Activated CD8-positive, alpha-beta memory T cell treated with anti-CD3 and anti-CD28 coated beads, Interleukin-2, amount 50 U/mL, for 24 hours (primary cell): Measurements from ENCODE around the gene LEKR1.

Source experiments
- DNase-seq: peaks from one replicate; pipeline ENCODE4 v3.0.0-alpha.2; 2020; ENCODE audit errors: extremely low read depth

The LEKR1 gene

GRCh38 chr3:157079676-157080369 is 253.7 kb downstream of the LEKR1 start:
- DNase-seq = no peak

GRCh38 chr3:157081626-157082210 is 255.6 kb downstream of the LEKR1 start:
- DNase-seq = peak; percentile 68

GRCh38 chr3:157082305-157082982 is 256.3 kb downstream of the LEKR1 start:
- DNase-seq = no peak

GRCh38 chr3:157083824-157084223 is 257.7 kb downstream of the LEKR1 start:
- no peak for DNase-seq

DNA sequence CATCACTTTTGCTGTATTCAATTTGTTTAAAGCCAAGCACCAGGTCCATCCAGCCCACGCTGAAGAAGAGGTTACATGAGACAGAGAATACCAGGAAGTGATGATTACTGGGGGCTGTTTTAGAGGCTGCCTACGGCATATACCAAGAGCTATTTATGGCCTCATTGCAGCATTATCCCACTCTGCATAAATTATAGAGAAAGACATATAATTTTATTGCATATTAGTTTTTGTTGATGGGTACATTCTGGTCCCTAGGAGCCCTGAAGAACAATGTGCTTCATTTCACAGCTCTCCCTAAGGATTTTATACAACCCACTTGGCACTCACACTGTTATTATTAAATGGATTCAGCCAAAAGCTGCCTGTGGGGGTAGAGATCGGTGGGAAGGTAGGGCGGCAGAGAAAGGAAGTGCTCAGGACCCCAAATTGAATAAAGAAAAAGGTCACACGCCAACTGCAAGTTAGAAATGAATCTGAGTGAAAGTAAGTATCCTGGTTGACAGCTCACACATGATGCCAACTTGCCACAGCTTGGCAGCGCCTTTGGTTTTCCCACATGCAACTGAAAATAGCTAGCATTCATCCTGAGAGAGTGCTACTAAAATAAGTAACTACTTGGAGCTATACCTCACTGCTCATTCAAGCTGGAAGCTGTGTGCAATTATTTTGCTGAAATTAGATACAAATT is 260.1 kb downstream of the LEKR1 start:
- DNase-seq = no peak

DNA sequence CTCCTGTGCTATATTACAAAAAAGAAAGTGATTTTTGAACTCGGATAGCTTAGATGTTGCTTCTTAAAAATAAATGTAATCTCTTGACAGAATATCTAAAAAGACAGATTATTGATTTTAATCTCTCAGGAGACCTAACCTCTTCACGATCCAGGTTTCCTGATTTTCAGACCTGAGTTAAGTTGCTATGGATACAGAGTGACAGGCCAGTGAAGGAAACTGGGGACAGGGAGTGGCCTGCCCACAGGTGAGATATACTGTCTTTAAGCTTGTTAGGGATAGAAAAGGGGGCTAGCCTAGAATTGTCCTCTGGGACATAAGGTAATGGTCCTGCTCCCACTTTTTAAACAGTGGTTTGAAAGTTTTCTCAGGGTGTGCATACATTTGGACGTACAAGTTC is 260.6 kb downstream of the LEKR1 start:
- DNase-seq = no peak

DNA sequence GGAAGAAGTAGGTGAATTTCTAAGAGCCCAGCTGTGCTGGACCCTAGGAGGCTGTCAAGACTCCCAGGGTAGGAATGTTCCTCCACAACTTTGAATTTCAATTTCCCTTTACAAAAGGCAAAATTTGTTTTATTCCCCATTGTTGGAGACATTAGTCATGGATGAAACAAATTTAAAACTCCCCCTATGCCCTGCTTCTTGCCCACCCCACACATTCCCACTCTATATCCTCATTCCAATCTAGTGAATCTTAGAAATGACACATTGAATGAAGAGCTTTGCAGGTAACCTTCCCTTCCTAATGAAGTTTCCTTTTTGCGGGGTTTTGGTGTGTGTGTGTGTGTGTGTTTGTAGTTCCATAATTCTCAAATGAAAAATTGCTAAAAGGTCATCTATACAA is 261.2 kb downstream of the LEKR1 start:
- DNase-seq = no peak

GRCh38 chr3:157087780-157088600 is 261.8 kb downstream of the LEKR1 start:
- DNase-seq = no peak

DNA sequence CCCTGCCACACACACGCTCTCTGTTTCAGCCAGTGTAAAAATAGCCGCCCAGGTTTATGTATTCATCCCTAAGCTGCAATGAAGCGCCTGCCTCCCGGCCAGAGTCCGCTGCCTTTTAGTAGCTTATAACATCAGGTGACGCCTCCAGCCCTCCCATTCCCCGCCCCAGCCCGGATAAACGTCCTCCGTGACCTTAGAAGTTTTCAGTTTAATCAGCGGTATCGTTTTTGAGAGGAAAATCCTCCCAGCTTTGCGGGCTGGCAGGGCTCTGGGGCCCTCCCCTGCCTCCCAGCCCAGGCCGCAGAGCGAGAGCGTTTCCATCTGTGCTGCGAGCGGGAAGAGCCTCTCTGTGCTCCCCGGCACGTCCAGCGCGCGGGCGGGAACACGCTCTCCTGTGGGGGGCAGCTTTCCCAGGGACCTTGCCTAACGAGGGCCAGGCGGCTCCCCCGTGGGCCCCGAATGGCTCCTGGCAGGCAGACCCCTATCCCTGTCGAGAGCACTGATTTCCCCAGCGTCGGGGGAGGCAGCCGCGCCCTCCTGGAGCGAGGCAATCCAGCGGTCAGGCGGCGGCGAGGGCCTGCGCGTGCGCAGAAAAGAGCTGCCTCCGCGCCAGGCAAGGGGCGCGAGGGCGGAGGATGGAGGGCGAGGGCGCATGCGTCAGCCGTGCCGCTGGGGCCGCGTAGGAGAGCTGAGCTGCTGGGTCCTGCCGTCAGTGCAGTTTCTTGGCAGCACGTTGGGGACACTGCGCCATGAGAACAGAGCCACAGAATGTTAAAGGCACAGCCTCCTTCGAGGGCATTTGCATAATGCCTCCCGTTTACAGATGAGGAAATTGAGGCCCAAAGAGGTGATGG is 262.7 kb downstream of the LEKR1 start:
- DNase-seq = peak; percentile 80

DNA sequence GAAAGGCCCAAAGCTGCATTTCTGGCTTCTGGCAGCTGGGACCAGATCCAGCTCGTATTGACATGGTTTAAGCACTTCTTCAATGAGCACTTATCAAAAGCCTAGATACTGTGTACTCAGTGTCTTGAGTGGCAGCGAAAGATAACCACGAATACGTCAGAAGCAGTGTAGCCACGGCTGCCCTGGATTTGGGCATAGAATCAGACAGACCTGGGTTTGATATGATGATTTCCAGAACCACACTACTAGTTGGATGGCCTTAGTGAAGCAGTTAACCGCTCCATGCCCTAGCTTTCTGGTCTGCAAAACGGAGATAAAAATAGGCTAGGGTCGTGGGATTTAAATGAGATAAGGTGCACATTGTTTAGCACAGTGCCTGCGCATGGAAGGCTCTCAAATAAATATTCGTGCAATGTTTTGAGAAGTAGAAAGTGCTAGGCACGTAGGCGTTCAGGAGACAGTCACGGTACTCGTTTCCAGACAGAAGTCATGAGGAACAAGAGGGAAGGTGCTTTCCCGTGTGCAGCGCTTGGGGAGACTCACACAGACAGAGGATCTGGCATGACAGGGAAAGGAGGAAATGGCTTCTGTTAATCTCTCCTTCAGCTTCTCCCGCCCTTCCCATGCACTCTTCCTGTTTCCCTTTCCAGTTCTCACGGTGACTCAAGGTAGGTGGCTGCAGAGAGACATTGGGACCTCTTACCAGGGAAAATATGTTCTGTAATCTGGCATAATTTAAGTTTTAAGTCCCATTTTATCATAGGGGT is 263.5 kb downstream of the LEKR1 start:
- no peak for DNase-seq

- DNase-seq = no peak
Measured at GRCh38 chr3:157091083-157091833, 265.1 kb downstream of the LEKR1 start.

GRCh38 chr3:157092230-157092629 is 266.1 kb downstream of the LEKR1 start:
- DNase-seq = no peak

- no peak for DNase-seq
Measured at GRCh38 chr3:157093096-157093495, 266.9 kb downstream of the LEKR1 start.

GRCh38 chr3:157094301-157094700 is 268.1 kb downstream of the LEKR1 start:
- no peak for DNase-seq

DNA sequence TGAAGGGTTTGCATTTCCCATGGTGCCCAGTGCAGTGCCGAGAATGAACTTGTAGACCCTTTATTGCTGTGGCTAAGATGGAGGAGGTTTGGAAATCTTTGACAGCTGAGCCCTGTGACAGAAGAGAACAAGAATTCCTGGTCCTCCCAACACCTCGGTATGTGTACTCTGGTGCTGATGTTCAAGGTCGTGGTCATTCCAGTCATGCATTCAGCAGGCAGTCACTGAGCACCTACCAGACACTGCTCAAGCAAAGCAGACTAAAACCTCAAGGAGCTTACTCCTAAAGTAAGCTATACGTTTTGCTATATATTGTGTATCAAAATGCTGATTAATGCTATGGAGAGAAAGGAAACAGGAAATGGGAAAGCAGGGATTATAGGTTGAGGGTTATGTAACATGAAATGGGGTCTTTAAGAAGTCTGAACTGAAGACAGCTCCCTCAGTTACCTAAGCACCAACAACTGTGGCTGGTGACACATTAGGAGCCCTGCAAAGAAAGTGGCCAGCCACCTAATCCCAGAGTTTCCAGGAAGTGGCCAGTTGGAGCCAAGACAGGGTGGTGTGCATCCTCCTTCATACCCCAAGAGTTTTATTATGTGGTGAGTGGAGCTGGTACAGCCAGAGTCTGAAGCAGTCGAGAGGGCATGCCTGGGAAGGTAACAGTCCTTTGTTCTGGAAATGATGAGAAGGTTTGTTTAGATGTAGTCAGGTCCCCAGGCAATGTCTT is 268.8 kb downstream of the LEKR1 start:
- DNase-seq = no peak
